HG02973 (cell line): ENCODE results near the gene SLC7A10.
"Not testable (repeated sequence)": the region's sequence is repeated elsewhere in the genome, so short reads cannot be mapped to it uniquely, and the experiment has no call there.

ENCODE experiments used
- ATAC-seq: cut with Tn5 transposase; IDR thresholded peaks from one replicate; pipeline ENCODE4 v1.9.1; 2021; ENCODE audit warnings: moderate library complexity; ENCODE audit not compliant: unreplicated experiment

SLC7A10 gene

GRCh38 chr19:33203529-33203928 lies 22.1 kb downstream of the SLC7A10 start:
- no peak for ATAC-seq

- no peak for ATAC-seq
Observed at GRCh38 chr19:33202546-33203507, 22.8 kb downstream of the SLC7A10 start.

GRCh38 chr19:33201886-33202545 lies 23.6 kb downstream of the SLC7A10 start:
- no peak for ATAC-seq

GRCh38 chr19:33201473-33201872 lies 24.2 kb downstream of the SLC7A10 start:
- no peak for ATAC-seq

- no peak for ATAC-seq
Observed at GRCh38 chr19:33199441-33200265, 26.0 kb downstream of the SLC7A10 start.

GRCh38 chr19:33198169-33198568 lies 27.5 kb downstream of the SLC7A10 start:
- no peak for ATAC-seq

- ATAC-seq, result no peak
Observed at GRCh38 chr19:33197591-33198000, 28.1 kb downstream of the SLC7A10 start.

GRCh38 chr19:33196446-33197193 lies 29.0 kb downstream of the SLC7A10 start:
- ATAC-seq, result no peak

- no peak for ATAC-seq
Observed at GRCh38 chr19:33195645-33196347, 29.9 kb downstream of the SLC7A10 start.

- no peak for ATAC-seq
Observed at GRCh38 chr19:33194886-33195644, 30.6 kb downstream of the SLC7A10 start.

GRCh38 chr19:33194532-33194885 lies 31.1 kb downstream of the SLC7A10 start:
- no peak for ATAC-seq

GRCh38 chr19:33193865-33194362 lies 31.7 kb downstream of the SLC7A10 start, which contains the start of gene LRP3:
Gene LRP3 (plus strand): TSS chr19:33194330. CDS start chr19:33194786, 456 bp downstream.
- no peak for ATAC-seq

GRCh38 chr19:33193269-33193864 lies 32.3 kb downstream of the SLC7A10 start:
- ATAC-seq, result no peak

GRCh38 chr19:33192010-33192409 lies 33.6 kb downstream of the SLC7A10 start:
- no peak for ATAC-seq

- no peak for ATAC-seq
Observed at GRCh38 chr19:33191501-33191900, 34.1 kb downstream of the SLC7A10 start.

GRCh38 chr19:33191092-33191491 lies 34.6 kb downstream of the SLC7A10 start:
- ATAC-seq, result not testable (repeated sequence)

GRCh38 chr19:33189453-33189852 lies 36.2 kb downstream of the SLC7A10 start:
- no peak for ATAC-seq

- ATAC-seq, result no peak
Observed at GRCh38 chr19:33187183-33187540, 38.5 kb downstream of the SLC7A10 start.
